Endodermal cell (in vitro differentiated cells): ENCODE results near the gene CYBRD1. TPM values are rescaled to one million over a fixed set of nuclear protein-coding genes. Genes with fewer than 3 reads are reported as not detected.

Source experiments
- DNase-seq: peaks from one replicate; pipeline ENCODE4 v3.0.0-alpha.2; 2017
- H3K27ac ChIP-seq: 2 replicates; pipeline ENCODE4 v1.5.1; 2013; ENCODE audit warnings: mild to moderate bottlenecking, low read depth, low read length, moderate library complexity
- H3K27me3 ChIP-seq: 2 replicates; pipeline ENCODE4 v1.6.1; 2013; ENCODE audit warnings: mild to moderate bottlenecking, low read length, moderate library complexity; ENCODE audit not compliant: insufficient read depth, control insufficient read depth, poor library complexity, severe bottlenecking
- H3K36me3 ChIP-seq: 2 replicates; pipeline ENCODE4 v1.7.0; 2013; ENCODE audit warnings: mild to moderate bottlenecking, low read length, moderate library complexity; ENCODE audit not compliant: control insufficient read depth, insufficient read depth
- H3K4me1 ChIP-seq: one replicate; pipeline ENCODE4 v1.7.0; 2013; ENCODE audit warnings: low read length; ENCODE audit not compliant: control insufficient read depth, insufficient read depth
- H3K4me3 ChIP-seq: 2 replicates; pipeline ENCODE4 v1.5.1; 2013; ENCODE audit warnings: mild to moderate bottlenecking, low read length, moderate library complexity
- H3K9ac ChIP-seq: 2 replicates; pipeline ENCODE4 v1.6.1; 2013; ENCODE audit warnings: mild to moderate bottlenecking, low read length, moderate library complexity; ENCODE audit not compliant: poor library complexity, severe bottlenecking; ENCODE audit errors: extremely low read depth
- H3K9me3 ChIP-seq: 2 replicates; pipeline ENCODE4 v1.6.1; 2013; ENCODE audit warnings: mild to moderate bottlenecking, low read length, moderate library complexity; ENCODE audit not compliant: control insufficient read depth
- H3K27ac Mint-ChIP-seq: 2 replicates; pipeline ENCODE4 v1.8.0; 2020; ENCODE audit warnings: mixed read lengths
- H3K27me3 Mint-ChIP-seq: 2 replicates; pipeline ENCODE4 v1.8.0; 2021; ENCODE audit warnings: mild to moderate bottlenecking, mixed read lengths; ENCODE audit not compliant: insufficient read depth
- H3K36me3 Mint-ChIP-seq: 2 replicates; pipeline ENCODE4 v1.8.0; 2020; ENCODE audit warnings: low read depth, mixed read lengths
- H3K4me1 Mint-ChIP-seq: 2 replicates; pipeline ENCODE4 v1.8.0; 2020; ENCODE audit warnings: mixed read lengths
- H3K4me3 Mint-ChIP-seq: 2 replicates; pipeline ENCODE4 v1.8.0; 2020; ENCODE audit warnings: mild to moderate bottlenecking, moderate library complexity, mixed read lengths
- H3K9me3 Mint-ChIP-seq: 2 replicates; pipeline ENCODE4 v1.8.0; 2020; ENCODE audit warnings: mild to moderate bottlenecking, mixed read lengths
- CTCF ChIP-seq: fragments of 200-600 bp; sonication (generic); conservative IDR thresholded peaks from 2 replicates; pipeline ENCODE4 v1.5.0; 2021; ENCODE audit warnings: antibody characterized with exemption, mild to moderate bottlenecking
- WGBS, 2 experiments: methylation state at CpG; one replicate each; pipeline versions ENCODE4 v1.1.5 to v1.1.7; 2013; ENCODE audit warnings: missing lambda C conversion rate in 2 of 2, mixed read lengths in 1 of 2; ENCODE audit not compliant: insufficient coverage in 1 of 2, insufficient read length in 1 of 2; 5-methylcytosine and 5-hydroxymethylcytosine counted together
- total RNA-seq, 2 donors: library from RNA; stranded (reverse); fragmentation: NEBNext Ultra II Directional in 1 of 2; extraction: Animal tissue kit (Norgen Biotek cat#: 25700) in 1 of 2; gene quantifications; 2 replicates in 1 of 2; 3 replicates in 1 of 2; pipeline ENCODE4 v1.2.1, GENCODE V29; 2021

CYBRD1 gene
- total RNA-seq, 2 donors from 2014 or later: 3.3 to 4.7 TPM

GRCh38 chr2:171487201-171487600 is 35.1 kb upstream of the CYBRD1 start:
- Histone ChIP-seq H3K4me3 (no peak overlapping the region), H3K27ac (no peak overlapping the region), H3K36me3 (no peaks in the 10 kb centered on the region), H3K9ac (no peak overlapping the region), H3K9me3 (peaks cover 8% of the 10 kb centered on the region), H3K4me1 (peaks cover 12% of the 10 kb centered on the region), H3K27me3 (no peaks in the 10 kb centered on the region)
- Mint-ChIP-seq H3K27me3 (no peaks in the 10 kb centered on the region), H3K36me3 (peaks cover 6% of the 10 kb centered on the region), H3K27ac (no peak overlapping the region), H3K9me3 (no peaks in the 10 kb centered on the region), H3K4me3 (no peak overlapping the region), H3K4me1 (peaks cover 11% of the 10 kb centered on the region)
- DNase-seq: no peak
- no peak for TF ChIP-seq CTCF
- WGBS, 2 experiments: 96 to 97% methylated on average over 6 of the region's 6 CpGs

GRCh38 chr2:171487803-171488259 is 34.4 kb upstream of the CYBRD1 start:
- no peaks in the 10 kb centered on the region for H3K27me3 Mint-ChIP-seq
- H3K4me1 Mint-ChIP-seq: peaks cover 5% of the 10 kb centered on the region
- WGBS, 2 experiments: 92 to 100% methylated on average over 1 to 4 of the region's 4 CpGs

DNA sequence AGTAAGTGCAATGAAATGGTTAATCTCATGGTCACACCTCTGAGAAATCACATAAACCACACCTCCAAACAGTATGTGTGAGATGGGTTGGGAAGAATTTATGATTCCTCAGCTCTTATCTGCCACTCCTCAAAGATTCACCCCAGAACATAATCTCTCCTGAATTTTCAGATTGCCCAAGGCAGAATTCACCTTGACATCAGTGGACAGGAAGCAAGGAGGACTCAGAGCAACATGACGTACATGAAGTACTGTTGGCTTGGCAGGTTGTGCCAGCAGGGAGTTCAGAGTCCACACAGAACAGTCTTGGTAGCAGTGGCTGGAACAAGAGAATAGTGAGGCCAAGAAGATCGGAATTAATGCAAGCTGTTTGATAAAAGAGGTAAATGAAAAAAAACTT is 31.7 kb upstream of the CYBRD1 start:
- WGBS, 2 experiments: 94% methylated on average over 2 of the region's 2 CpGs
- Mint-ChIP-seq H3K9me3 (no peaks in the 10 kb centered on the region), H3K27ac (no peak overlapping the region), H3K36me3 (peaks cover 6% of the 10 kb centered on the region), H3K4me3 (no peak overlapping the region), H3K27me3 (no peaks in the 10 kb centered on the region), H3K4me1 (no peaks in the 10 kb centered on the region)
- H3K9me3 ChIP-seq: peaks cover 8% of the 10 kb centered on the region
- no peaks in the 10 kb centered on the region for H3K27me3 ChIP-seq
- H3K9ac ChIP-seq: no peak overlapping the region
- H3K4me3 ChIP-seq: no peak overlapping the region
- no peaks in the 10 kb centered on the region for H3K4me1 ChIP-seq
- no peak for TF ChIP-seq CTCF
- H3K36me3 ChIP-seq: no peaks in the 10 kb centered on the region
- H3K27ac ChIP-seq: no peak overlapping the region
- DNase-seq: no peak

More at GRCh38 chr2:171487803-171488259, 34.4 kb upstream of the CYBRD1 start:
- no peak for TF ChIP-seq CTCF
- no peak overlapping the region for H3K27ac ChIP-seq
- H3K27ac Mint-ChIP-seq: no peak overlapping the region
- H3K9me3 Mint-ChIP-seq: no peaks in the 10 kb centered on the region
- H3K4me3 Mint-ChIP-seq: no peak overlapping the region
- H3K27me3 ChIP-seq: no peaks in the 10 kb centered on the region
- H3K36me3 ChIP-seq: no peaks in the 10 kb centered on the region
- H3K36me3 Mint-ChIP-seq: peaks cover 6% of the 10 kb centered on the region
- H3K4me3 ChIP-seq: no peak overlapping the region
- peaks cover 8% of the 10 kb centered on the region for H3K9me3 ChIP-seq
- no peak overlapping the region for H3K9ac ChIP-seq
- peaks cover 6% of the 10 kb centered on the region for H3K4me1 ChIP-seq
- no peak for DNase-seq
